GM21447 (cell line): ENCODE measurements around the gene MRPS2.

ENCODE experiments used
- ATAC-seq: cut with Tn5 transposase; IDR thresholded peaks from one replicate; pipeline ENCODE4 v1.9.1; 2021; ENCODE audit not compliant: unreplicated experiment

MRPS2 gene

GRCh38 chr9:135480071-135480939 is 20.2 kb upstream of the MRPS2 start:
- ATAC-seq = no peak

GRCh38 chr9:135480940-135481310 is 19.6 kb upstream of the MRPS2 start:
- no peak for ATAC-seq

- ATAC-seq = no peak
These were observed 18.3 kb upstream of the MRPS2 start for GRCh38 chr9:135482015-135482754.

- ATAC-seq = no peak
These were observed 15.8 kb upstream of the MRPS2 start for GRCh38 chr9:135484460-135485277.

- ATAC-seq = no peak
These were observed 15.1 kb upstream of the MRPS2 start for GRCh38 chr9:135485385-135485784.

GRCh38 chr9:135485832-135486231 is 14.7 kb upstream of the MRPS2 start:
- no peak for ATAC-seq

GRCh38 chr9:135486267-135487065 is 14.0 kb upstream of the MRPS2 start:
- ATAC-seq = no peak

GRCh38 chr9:135487281-135488012 is 13.0 kb upstream of the MRPS2 start:
- no peak for ATAC-seq

GRCh38 chr9:135488013-135488330 is 12.5 kb upstream of the MRPS2 start:
- ATAC-seq = no peak

GRCh38 chr9:135488527-135488926 is 12.0 kb upstream of the MRPS2 start:
- no peak for ATAC-seq

GRCh38 chr9:135489188-135489906 is 11.1 kb upstream of the MRPS2 start:
- ATAC-seq = no peak

- ATAC-seq = no peak
These were observed 10.2 kb upstream of the MRPS2 start for GRCh38 chr9:135490166-135490870.

- ATAC-seq = no peak
These were observed 9.5 kb upstream of the MRPS2 start for GRCh38 chr9:135490980-135491464.

GRCh38 chr9:135491764-135492163 is 8.7 kb upstream of the MRPS2 start:
- no peak for ATAC-seq

GRCh38 chr9:135492886-135493669 is 7.4 kb upstream of the MRPS2 start:
- ATAC-seq = no peak

GRCh38 chr9:135494791-135495559 is 5.5 kb upstream of the MRPS2 start:
- ATAC-seq = no peak
